ENCODE results near the gene RBM47. TPM values are rescaled to one million over a fixed set of nuclear protein-coding genes. Genes with fewer than 3 reads are reported as not detected.
"Not testable (repeated sequence)": the region's sequence is repeated elsewhere in the genome, so short reads cannot be mapped to it uniquely, and the experiment has no call there.

The RBM47 gene
- polyA plus RNA-seq, 1 experiment: 0.62 TPM

GRCh38 chr4:40632080-40632479 is 2.4 kb upstream of the RBM47 start:
- TF ChIP-seq, protein P1, sequence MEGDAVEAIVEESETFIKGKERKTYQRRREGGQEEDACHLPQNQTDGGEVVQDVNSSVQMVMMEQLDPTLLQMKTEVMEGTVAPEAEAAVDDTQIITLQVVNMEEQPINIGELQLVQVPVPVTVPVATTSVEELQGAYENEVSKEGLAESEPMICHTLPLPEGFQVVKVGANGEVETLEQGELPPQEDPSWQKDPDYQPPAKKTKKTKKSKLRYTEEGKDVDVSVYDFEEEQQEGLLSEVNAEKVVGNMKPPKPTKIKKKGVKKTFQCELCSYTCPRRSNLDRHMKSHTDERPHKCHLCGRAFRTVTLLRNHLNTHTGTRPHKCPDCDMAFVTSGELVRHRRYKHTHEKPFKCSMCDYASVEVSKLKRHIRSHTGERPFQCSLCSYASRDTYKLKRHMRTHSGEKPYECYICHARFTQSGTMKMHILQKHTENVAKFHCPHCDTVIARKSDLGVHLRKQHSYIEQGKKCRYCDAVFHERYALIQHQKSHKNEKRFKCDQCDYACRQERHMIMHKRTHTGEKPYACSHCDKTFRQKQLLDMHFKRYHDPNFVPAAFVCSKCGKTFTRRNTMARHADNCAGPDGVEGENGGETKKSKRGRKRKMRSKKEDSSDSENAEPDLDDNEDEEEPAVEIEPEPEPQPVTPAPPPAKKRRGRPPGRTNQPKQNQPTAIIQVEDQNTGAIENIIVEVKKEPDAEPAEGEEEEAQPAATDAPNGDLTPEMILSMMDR (IDR thresholded peaks at IDR 0.05; ENCODE audit: low read depth, low read length): no peak
- no peak overlapping the region for H3K4me3 ChIP-seq (ENCODE audit: low read depth, low read length)
- H3K27ac ChIP-seq (ENCODE audit: low read depth, low read length): no peak overlapping the region
- DNase-seq (ENCODE audit: low read depth, low spot score): no peak
- CTCF ChIA-PET: interaction anchor here (1.5 kb wide), 1 partner anchor 17 kb away, joined by 3 read pairs; no protein-coding TSS in a partner anchor
- peaks cover 2% of the 10 kb centered on the region for H3K27me3 ChIP-seq (ENCODE audit: control insufficient read depth, insufficient read depth, low read length)
- H3K9me3 ChIP-seq (ENCODE audit: control insufficient read depth, insufficient read depth, low read length): no peaks in the 10 kb centered on the region
- POLR2A ChIA-PET: no interaction called here

DNA sequence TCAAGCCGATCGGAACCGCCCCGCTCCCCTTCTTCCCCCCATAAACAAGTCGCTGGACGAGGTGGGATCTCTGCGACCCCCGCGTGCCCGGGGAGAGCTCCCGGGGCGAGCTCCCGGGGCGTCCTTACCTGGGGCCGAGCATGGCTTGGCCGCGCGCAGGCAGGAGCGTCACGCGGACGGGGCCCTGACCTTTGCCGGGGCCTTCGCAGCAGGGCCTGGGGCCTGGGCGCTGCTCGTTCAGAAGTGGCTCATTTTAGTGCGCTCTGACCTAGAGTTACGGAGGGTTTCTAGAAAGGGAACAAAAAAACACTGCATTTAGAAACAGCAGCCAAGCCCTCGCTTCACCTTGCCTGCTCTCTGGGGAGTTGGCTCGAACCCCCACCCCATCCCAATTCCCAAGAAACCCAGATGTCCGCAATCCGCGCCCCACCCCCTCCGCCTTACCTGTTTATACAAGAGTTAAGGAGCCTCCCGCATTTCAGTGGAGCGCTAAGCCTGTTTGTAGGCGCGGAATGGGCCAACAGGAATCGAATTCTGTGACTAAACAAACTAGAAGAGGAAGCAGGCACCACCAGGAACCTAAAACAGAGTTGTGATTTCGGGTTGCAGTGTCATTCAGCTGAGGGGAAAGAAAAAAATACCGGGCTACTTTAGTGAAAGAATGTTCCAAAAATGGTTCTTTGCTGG is 814 bp upstream of the RBM47 start:
- ChIA-PET CTCF (interaction anchor here (0.9 to 1.5 kb wide), 2 partner anchors 18 to 80 kb away, joined by 3 read pairs; no protein-coding TSS in a partner anchor), POLR2A (no interaction called here)
- Histone ChIP-seq H3K9me3 (ENCODE audit: control insufficient read depth, insufficient read depth, low read length) (no peaks in the 10 kb centered on the region), H3K27ac (ENCODE audit: low read depth, low read length) (no peak overlapping the region), H3K27me3 (ENCODE audit: control insufficient read depth, insufficient read depth, low read length) (peaks cover 2% of the 10 kb centered on the region), H3K4me3 (ENCODE audit: low read depth, low read length) (no peak overlapping the region)
- TF ChIP-seq, protein P1 (IDR thresholded peaks at IDR 0.05; ENCODE audit: low read depth, low read length): no peak
- DNase-seq (ENCODE audit: low read depth, low spot score): no peak

- DNase-seq (ENCODE audit: low read depth, low spot score): no peak
- H3K4me3 ChIP-seq (ENCODE audit: low read depth, low read length): peak overlapping the region; percentile 67
- CTCF ChIA-PET: interaction anchor here (0.6 to 1.0 kb wide), 2 partner anchors 91 to 288 kb away, joined by 3 read pairs; no protein-coding TSS in a partner anchor
- TF ChIP-seq, protein P1 (IDR thresholded peaks at IDR 0.05; ENCODE audit: low read depth, low read length): no peak
- H3K27me3 ChIP-seq (ENCODE audit: control insufficient read depth, insufficient read depth, low read length): peaks cover 2% of the 10 kb centered on the region
- POLR2A ChIA-PET: no interaction called here
- H3K9me3 ChIP-seq (ENCODE audit: control insufficient read depth, insufficient read depth, low read length): no peaks in the 10 kb centered on the region
- no peak overlapping the region for H3K27ac ChIP-seq (ENCODE audit: low read depth, low read length)
Observed at GRCh38 chr4:40628888-40629287, 776 bp downstream of the RBM47 start.

DNA sequence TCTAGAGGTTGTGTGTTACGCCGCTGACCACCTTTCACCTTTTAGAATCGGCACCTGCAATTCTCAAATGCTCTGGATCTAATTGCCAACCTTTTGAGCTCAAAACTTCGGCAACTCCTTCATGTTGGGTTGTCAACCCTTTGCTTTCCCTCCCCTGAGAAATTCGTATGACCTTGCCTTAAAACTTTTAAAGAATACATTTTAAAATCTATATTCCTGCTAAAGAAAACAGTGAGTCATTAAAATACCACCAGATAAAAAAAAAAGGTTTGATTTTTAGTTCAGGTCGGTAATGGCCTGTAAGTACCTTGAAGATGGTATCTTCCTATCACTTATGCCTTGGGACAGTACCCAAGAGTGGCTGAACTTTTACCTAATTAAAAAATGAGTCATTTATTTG is 1.3 kb downstream of the RBM47 start:
- POLR2A ChIA-PET; H3K27me3 ChIP-seq (ENCODE audit: control insufficient read depth, insufficient read depth, low read length): not testable (repeated sequence)

GRCh38 chr4:40627540-40627939 is 2.1 kb downstream of the RBM47 start:
- H3K4me3 ChIP-seq (ENCODE audit: low read depth, low read length): no peak overlapping the region
- TF ChIP-seq, protein P1 (IDR thresholded peaks at IDR 0.05; ENCODE audit: low read depth, low read length): no peak
- CTCF ChIA-PET: no interaction called here
- H3K9me3 ChIP-seq (ENCODE audit: control insufficient read depth, insufficient read depth, low read length): no peaks in the 10 kb centered on the region
- POLR2A ChIA-PET: no interaction called here
- no peak for DNase-seq (ENCODE audit: low read depth, low spot score)
- H3K27ac ChIP-seq (ENCODE audit: low read depth, low read length): no peak overlapping the region
- peaks cover 2% of the 10 kb centered on the region for H3K27me3 ChIP-seq (ENCODE audit: control insufficient read depth, insufficient read depth, low read length)

More for the DNA sequence above, 1.3 kb downstream of the RBM47 start:
- DNase-seq (ENCODE audit: low read depth, low spot score); H3K27ac ChIP-seq (ENCODE audit: low read depth, low read length); H3K4me3 ChIP-seq (ENCODE audit: low read depth, low read length); CTCF ChIA-PET; H3K9me3 ChIP-seq (ENCODE audit: control insufficient read depth, insufficient read depth, low read length): not testable (repeated sequence)
